ENCODE results near the gene CYP27A1.

Gene CYP27A1

DNA sequence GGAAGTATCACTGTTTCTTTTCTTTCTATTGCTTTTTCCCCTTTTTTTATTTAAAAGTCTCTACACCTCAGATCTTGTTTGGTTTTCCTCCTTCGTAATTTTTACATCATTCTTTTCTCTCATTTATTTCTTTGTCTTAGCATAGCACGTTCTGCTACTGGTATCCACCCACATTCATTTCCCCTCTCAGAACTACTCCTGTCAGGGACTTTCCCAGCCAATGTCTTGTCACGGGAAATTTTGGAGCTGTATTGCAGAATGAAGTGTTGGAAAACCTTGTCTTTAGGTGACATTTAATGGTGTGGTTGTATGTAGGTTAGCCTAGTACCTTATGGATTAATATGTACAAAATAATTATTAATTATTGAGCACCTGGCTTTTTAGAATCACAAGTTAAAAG is 37.3 kb upstream of the CYP27A1 start:
- no peak overlapping the region for H3K4me3 ChIP-seq (ENCODE audit: low read depth, low read length)
- DNase-seq (ENCODE audit: low read depth), result no peak
- in situ Hi-C loops (cut with HindIII; ENCODE audit: low sequenced_read_pairs), result no loop called here
- TF ChIP-seq CTCF (IDR thresholded peaks at IDR 0.05; ENCODE audit: low read depth, low read length, missing control alignments), result no peak

DNA sequence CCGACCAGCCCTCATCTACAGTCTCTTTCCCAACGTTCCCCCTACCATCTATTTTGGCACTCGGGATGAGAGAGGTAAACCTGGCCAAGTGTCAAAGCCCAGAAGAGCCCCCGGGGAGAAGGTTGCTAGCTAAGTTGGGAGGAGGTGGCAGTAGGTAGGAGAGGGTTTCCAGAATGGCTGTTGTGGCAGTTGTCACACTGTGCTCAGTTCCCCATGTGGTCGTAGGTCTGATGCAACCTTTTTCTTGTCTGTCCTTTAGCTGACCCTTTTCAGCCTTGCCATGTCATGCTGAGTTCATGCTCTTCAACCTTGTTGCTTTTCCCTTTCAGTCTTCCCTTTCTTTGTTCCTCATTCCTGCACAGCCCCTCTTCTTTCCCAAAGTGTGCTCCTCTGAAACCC is 36.8 kb upstream of the CYP27A1 start:
- no peak for DNase-seq (ENCODE audit: low read depth)
- no peak for TF ChIP-seq CTCF (IDR thresholded peaks at IDR 0.05; ENCODE audit: low read depth, low read length, missing control alignments)
- in situ Hi-C loops (cut with HindIII; ENCODE audit: low sequenced_read_pairs), result no loop called here
- H3K4me3 ChIP-seq (ENCODE audit: low read depth, low read length), result no peak overlapping the region

GRCh38 chr2:218745559-218746469 is 36.1 kb upstream of the CYP27A1 start:
- DNase-seq (ENCODE audit: low read depth), result peak; percentile 27
- no peak overlapping the region for H3K4me3 ChIP-seq (ENCODE audit: low read depth, low read length)

DNA sequence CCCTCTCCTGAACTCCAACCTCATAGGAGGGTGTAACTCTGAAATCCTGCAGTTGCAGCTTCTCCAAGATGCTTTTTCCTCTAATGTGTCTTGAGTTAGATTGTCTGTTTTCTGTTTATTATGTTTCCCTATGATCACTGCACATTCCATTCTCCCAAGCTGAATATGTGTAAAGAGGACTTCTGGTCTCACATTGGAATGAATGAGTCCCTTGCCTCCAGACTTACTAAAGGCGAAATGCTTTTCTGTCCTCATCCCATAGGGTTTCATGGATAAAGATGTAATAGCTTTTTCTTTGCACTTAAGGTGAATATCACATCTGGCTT is 35.5 kb upstream of the CYP27A1 start:
- in situ Hi-C loops (cut with HindIII; ENCODE audit: low sequenced_read_pairs), result no loop called here
- TF ChIP-seq CTCF (IDR thresholded peaks at IDR 0.05; ENCODE audit: low read depth, low read length, missing control alignments), result no peak
- DNase-seq (ENCODE audit: low read depth), result no peak
- H3K4me3 ChIP-seq (ENCODE audit: low read depth, low read length), result no peak overlapping the region

More at GRCh38 chr2:218745559-218746469, 36.1 kb upstream of the CYP27A1 start:
- no peak for TF ChIP-seq CTCF (IDR thresholded peaks at IDR 0.05; ENCODE audit: low read depth, low read length, missing control alignments)
- in situ Hi-C loops (cut with HindIII; ENCODE audit: low sequenced_read_pairs), result no loop called here

DNA sequence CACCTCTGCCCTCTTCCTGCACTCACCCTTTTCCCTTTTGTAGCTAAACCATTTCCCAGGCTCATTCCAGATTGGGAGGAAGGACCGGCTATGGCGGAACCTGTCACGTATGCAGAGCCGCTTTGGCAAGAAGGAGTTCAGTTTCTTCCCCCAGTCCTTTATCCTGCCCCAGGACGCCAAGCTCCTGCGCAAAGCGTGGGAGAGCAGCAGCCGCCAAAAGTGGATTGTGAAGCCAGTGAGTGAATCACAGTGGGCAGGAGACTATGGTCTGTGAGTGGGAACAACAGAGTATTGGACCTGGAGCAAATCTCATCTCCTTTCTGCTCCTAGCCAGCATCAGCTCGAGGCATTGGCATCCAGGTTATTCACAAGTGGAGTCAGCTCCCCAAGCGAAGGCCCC is 35.0 kb upstream of the CYP27A1 start:
- TF ChIP-seq CTCF (IDR thresholded peaks at IDR 0.05; ENCODE audit: low read depth, low read length, missing control alignments), result no peak
- in situ Hi-C loops (cut with HindIII; ENCODE audit: low sequenced_read_pairs), result no loop called here
- no peak for DNase-seq (ENCODE audit: low read depth)
- H3K4me3 ChIP-seq (ENCODE audit: low read depth, low read length), result no peak overlapping the region

- no peak overlapping the region for H3K4me3 ChIP-seq (ENCODE audit: low read depth, low read length)
- in situ Hi-C loops (cut with HindIII; ENCODE audit: low sequenced_read_pairs), result no loop called here
- no peak for DNase-seq (ENCODE audit: low read depth)
- no peak for TF ChIP-seq CTCF (IDR thresholded peaks at IDR 0.05; ENCODE audit: low read depth, low read length, missing control alignments)
Measured at GRCh38 chr2:218748741-218749441, 33.1 kb upstream of the CYP27A1 start.

Data from astrocyte of the cerebellum (primary cell).